Middle frontal gyrus (tissue), 1 donor: ENCODE results near the gene ECM2.

Source experiments
- DNase-seq: peaks from one replicate; pipeline ENCODE4 v3.0.0-alpha.2; 2015; ENCODE audit warnings: low spot score; ENCODE audit errors: extremely low spot score

ECM2 gene

GRCh38 chr9:92468206-92468605 lies 67.6 kb downstream of the ECM2 start:
- no peak for DNase-seq

- no peak for DNase-seq
Measured at GRCh38 chr9:92467511-92467910, 68.3 kb downstream of the ECM2 start.

- no peak for DNase-seq
Measured at GRCh38 chr9:92467041-92467440, 68.7 kb downstream of the ECM2 start.

- DNase-seq = no peak
Measured at GRCh38 chr9:92463984-92464383, 71.8 kb downstream of the ECM2 start.

GRCh38 chr9:92463387-92463786 lies 72.4 kb downstream of the ECM2 start:
- no peak for DNase-seq

GRCh38 chr9:92457576-92457975 lies 78.2 kb downstream of the ECM2 start:
- DNase-seq = no peak

GRCh38 chr9:92455217-92455616 lies 80.6 kb downstream of the ECM2 start:
- DNase-seq = no peak

- no peak for DNase-seq
Measured at GRCh38 chr9:92446536-92446935, 89.3 kb downstream of the ECM2 start.
